ENCODE data around the gene SKOR1.

GRCh38 chr15:67835297-67836133 lies 10.2 kb downstream of the SKOR1 start:
- TF ChIP-seq, protein P1, sequence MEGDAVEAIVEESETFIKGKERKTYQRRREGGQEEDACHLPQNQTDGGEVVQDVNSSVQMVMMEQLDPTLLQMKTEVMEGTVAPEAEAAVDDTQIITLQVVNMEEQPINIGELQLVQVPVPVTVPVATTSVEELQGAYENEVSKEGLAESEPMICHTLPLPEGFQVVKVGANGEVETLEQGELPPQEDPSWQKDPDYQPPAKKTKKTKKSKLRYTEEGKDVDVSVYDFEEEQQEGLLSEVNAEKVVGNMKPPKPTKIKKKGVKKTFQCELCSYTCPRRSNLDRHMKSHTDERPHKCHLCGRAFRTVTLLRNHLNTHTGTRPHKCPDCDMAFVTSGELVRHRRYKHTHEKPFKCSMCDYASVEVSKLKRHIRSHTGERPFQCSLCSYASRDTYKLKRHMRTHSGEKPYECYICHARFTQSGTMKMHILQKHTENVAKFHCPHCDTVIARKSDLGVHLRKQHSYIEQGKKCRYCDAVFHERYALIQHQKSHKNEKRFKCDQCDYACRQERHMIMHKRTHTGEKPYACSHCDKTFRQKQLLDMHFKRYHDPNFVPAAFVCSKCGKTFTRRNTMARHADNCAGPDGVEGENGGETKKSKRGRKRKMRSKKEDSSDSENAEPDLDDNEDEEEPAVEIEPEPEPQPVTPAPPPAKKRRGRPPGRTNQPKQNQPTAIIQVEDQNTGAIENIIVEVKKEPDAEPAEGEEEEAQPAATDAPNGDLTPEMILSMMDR (IDR thresholded peaks at IDR 0.05), result no peak
- TF ChIP-seq POLR2A (IDR thresholded peaks at IDR 0.05), result no peak
